ENCODE measurements around the gene RNF135.
"Not testable (repeated sequence)": the region's sequence is repeated elsewhere in the genome, so short reads cannot be mapped to it uniquely, and the experiment has no call there.

The RNF135 gene

GRCh38 chr17:30931582-30931981, 39.3 kb upstream of the RNF135 start:
- H3K27ac ChIP-seq (ENCODE audit: low read depth, low read length); H3K9me3 ChIP-seq (ENCODE audit: insufficient read depth, low read depth, low read length); H3K27me3 ChIP-seq (ENCODE audit: insufficient read depth, low read length); H3K9ac ChIP-seq (ENCODE audit: low read depth, low read length); H3K36me3 ChIP-seq (ENCODE audit: insufficient read depth, low read length); H3K4me1 ChIP-seq (ENCODE audit: insufficient read depth, low read length); H3K4me3 ChIP-seq (ENCODE audit: low read length): not testable (repeated sequence)
- WGBS: 94% methylated on average over 8 of the region's 8 CpGs

- 88% methylated on average over 5 of the region's 5 CpGs for WGBS
- no peak overlapping the region for H3K27ac ChIP-seq (ENCODE audit: low read depth, low read length)
- no peaks in the 10 kb centered on the region for H3K4me1 ChIP-seq (ENCODE audit: insufficient read depth, low read length)
- H3K4me3 ChIP-seq (ENCODE audit: low read length): no peak overlapping the region
- no peak overlapping the region for H3K9ac ChIP-seq (ENCODE audit: low read depth, low read length)
- H3K9me3 ChIP-seq (ENCODE audit: insufficient read depth, low read depth, low read length): no peaks in the 10 kb centered on the region
- no peaks in the 10 kb centered on the region for H3K27me3 ChIP-seq (ENCODE audit: insufficient read depth, low read length)
- H3K36me3 ChIP-seq (ENCODE audit: insufficient read depth, low read length): no peaks in the 10 kb centered on the region
These were observed 36.9 kb upstream of the RNF135 start for GRCh38 chr17:30933966-30934365.

- Histone ChIP-seq H3K4me1 (ENCODE audit: insufficient read depth, low read length) (no peaks in the 10 kb centered on the region), H3K9me3 (ENCODE audit: insufficient read depth, low read depth, low read length) (no peaks in the 10 kb centered on the region), H3K36me3 (ENCODE audit: insufficient read depth, low read length) (no peaks in the 10 kb centered on the region), H3K9ac (ENCODE audit: low read depth, low read length) (no peak overlapping the region), H3K4me3 (ENCODE audit: low read length) (no peak overlapping the region), H3K27me3 (ENCODE audit: insufficient read depth, low read length) (no peaks in the 10 kb centered on the region), H3K27ac (ENCODE audit: low read depth, low read length) (no peak overlapping the region)
- 93% methylated on average over 13 of the region's 13 CpGs for WGBS
These were observed 31.7 kb upstream of the RNF135 start for GRCh38 chr17:30939051-30939689.

GRCh38 chr17:30942308-30943079, 28.3 kb upstream of the RNF135 start:
- Histone ChIP-seq H3K4me3 (ENCODE audit: low read length) (no peak overlapping the region), H3K4me1 (ENCODE audit: insufficient read depth, low read length) (no peaks in the 10 kb centered on the region), H3K27ac (ENCODE audit: low read depth, low read length) (no peak overlapping the region), H3K27me3 (ENCODE audit: insufficient read depth, low read length) (no peaks in the 10 kb centered on the region), H3K36me3 (ENCODE audit: insufficient read depth, low read length) (no peaks in the 10 kb centered on the region), H3K9ac (ENCODE audit: low read depth, low read length) (no peak overlapping the region), H3K9me3 (ENCODE audit: insufficient read depth, low read depth, low read length) (no peaks in the 10 kb centered on the region)
- WGBS: 86% methylated on average over 3 of the region's 4 CpGs

GRCh38 chr17:30947796-30948195, 23.0 kb upstream of the RNF135 start:
- Histone ChIP-seq H3K9me3 (ENCODE audit: insufficient read depth, low read depth, low read length) (no peaks in the 10 kb centered on the region), H3K4me3 (ENCODE audit: low read length) (no peak overlapping the region), H3K4me1 (ENCODE audit: insufficient read depth, low read length) (no peaks in the 10 kb centered on the region), H3K36me3 (ENCODE audit: insufficient read depth, low read length) (no peaks in the 10 kb centered on the region), H3K9ac (ENCODE audit: low read depth, low read length) (no peak overlapping the region), H3K27ac (ENCODE audit: low read depth, low read length) (no peak overlapping the region), H3K27me3 (ENCODE audit: insufficient read depth, low read length) (no peaks in the 10 kb centered on the region)
- 96% methylated on average over 4 of the region's 5 CpGs for WGBS

- H3K4me3 ChIP-seq (ENCODE audit: low read length): no peak overlapping the region
- WGBS: 94% methylated on average over 5 of the region's 5 CpGs
- H3K27me3 ChIP-seq (ENCODE audit: insufficient read depth, low read length): no peaks in the 10 kb centered on the region
- no peaks in the 10 kb centered on the region for H3K9me3 ChIP-seq (ENCODE audit: insufficient read depth, low read depth, low read length)
- H3K9ac ChIP-seq (ENCODE audit: low read depth, low read length): no peak overlapping the region
- H3K4me1 ChIP-seq (ENCODE audit: insufficient read depth, low read length): no peaks in the 10 kb centered on the region
- no peaks in the 10 kb centered on the region for H3K36me3 ChIP-seq (ENCODE audit: insufficient read depth, low read length)
- no peak overlapping the region for H3K27ac ChIP-seq (ENCODE audit: low read depth, low read length)
These were observed 20.6 kb upstream of the RNF135 start for GRCh38 chr17:30950189-30950588.

- Histone ChIP-seq H3K4me3 (ENCODE audit: low read length) (no peak overlapping the region), H3K9me3 (ENCODE audit: insufficient read depth, low read depth, low read length) (no peaks in the 10 kb centered on the region), H3K36me3 (ENCODE audit: insufficient read depth, low read length) (no peaks in the 10 kb centered on the region), H3K4me1 (ENCODE audit: insufficient read depth, low read length) (no peaks in the 10 kb centered on the region), H3K27me3 (ENCODE audit: insufficient read depth, low read length) (no peaks in the 10 kb centered on the region), H3K27ac (ENCODE audit: low read depth, low read length) (no peak overlapping the region), H3K9ac (ENCODE audit: low read depth, low read length) (no peak overlapping the region)
- WGBS: 93% methylated on average over 9 of the region's 9 CpGs
These were observed 20.0 kb upstream of the RNF135 start for GRCh38 chr17:30950669-30951399.

GRCh38 chr17:30952638-30953393, 18.0 kb upstream of the RNF135 start:
- no peak overlapping the region for H3K4me3 ChIP-seq (ENCODE audit: low read length)
- H3K27me3 ChIP-seq (ENCODE audit: insufficient read depth, low read length): no peaks in the 10 kb centered on the region
- no peaks in the 10 kb centered on the region for H3K36me3 ChIP-seq (ENCODE audit: insufficient read depth, low read length)
- 0 out of 2 replicates have a peak, but pooled peaks cover 6% of the 10 kb centered on the region for H3K4me1 ChIP-seq (ENCODE audit: insufficient read depth, low read length)
- WGBS: 88% methylated on average over 5 of the region's 9 CpGs
- no peaks in the 10 kb centered on the region for H3K9me3 ChIP-seq (ENCODE audit: insufficient read depth, low read depth, low read length)
- no peak overlapping the region for H3K9ac ChIP-seq (ENCODE audit: low read depth, low read length)
- H3K27ac ChIP-seq (ENCODE audit: low read depth, low read length): no peak overlapping the region

GRCh38 chr17:30954046-30954830, 16.6 kb upstream of the RNF135 start:
- Histone ChIP-seq H3K9ac (ENCODE audit: low read depth, low read length) (no peak overlapping the region), H3K36me3 (ENCODE audit: insufficient read depth, low read length) (no peaks in the 10 kb centered on the region), H3K4me1 (ENCODE audit: insufficient read depth, low read length) (0 out of 2 replicates have a peak, but pooled peaks cover 6% of the 10 kb centered on the region), H3K9me3 (ENCODE audit: insufficient read depth, low read depth, low read length) (no peaks in the 10 kb centered on the region), H3K27me3 (ENCODE audit: insufficient read depth, low read length) (no peaks in the 10 kb centered on the region), H3K27ac (ENCODE audit: low read depth, low read length) (no peak overlapping the region), H3K4me3 (ENCODE audit: low read length) (no peak overlapping the region)
- WGBS: 94% methylated on average over 6 of the region's 6 CpGs

- Histone ChIP-seq H3K4me3 (ENCODE audit: low read length) (no peak overlapping the region), H3K36me3 (ENCODE audit: insufficient read depth, low read length) (no peaks in the 10 kb centered on the region), H3K4me1 (ENCODE audit: insufficient read depth, low read length) (0 out of 2 replicates have a peak, but pooled peaks cover 8% of the 10 kb centered on the region), H3K27me3 (ENCODE audit: insufficient read depth, low read length) (no peaks in the 10 kb centered on the region), H3K9ac (ENCODE audit: low read depth, low read length) (no peak overlapping the region), H3K27ac (ENCODE audit: low read depth, low read length) (no peak overlapping the region), H3K9me3 (ENCODE audit: insufficient read depth, low read depth, low read length) (no peaks in the 10 kb centered on the region)
- WGBS: 71% methylated on average over 8 of the region's 8 CpGs
These were observed 14.0 kb upstream of the RNF135 start for GRCh38 chr17:30956764-30957374.
